Mesodermal cell (in vitro differentiated cells): ENCODE measurements around the gene EIF2B1.
A peak's percentile ranks its signal among the peaks of the same experiment; 100 is the strongest.
"Not testable (repeated sequence)": the region's sequence is repeated elsewhere in the genome, so short reads cannot be mapped to it uniquely, and the experiment has no call there.

Experiments
- H3K27ac ChIP-seq: 2 replicates; pipeline ENCODE4 v1.7.0; 2013; ENCODE audit warnings: mild to moderate bottlenecking, low read depth, low read length, moderate library complexity; ENCODE audit not compliant: severe bottlenecking
- H3K36me3 ChIP-seq: 2 replicates; pipeline ENCODE4 v1.7.1; 2013; ENCODE audit warnings: mild to moderate bottlenecking, low read length, moderate library complexity; ENCODE audit not compliant: control insufficient read depth, insufficient read depth
- H3K4me1 ChIP-seq: one replicate; pipeline ENCODE4 v1.7.1; 2013; ENCODE audit warnings: mild to moderate bottlenecking, low read length; ENCODE audit not compliant: insufficient read depth, control insufficient read depth, poor library complexity, severe bottlenecking
- H3K4me3 ChIP-seq: 2 replicates; pipeline ENCODE4 v1.7.0; 2013; ENCODE audit warnings: low read length, control low read depth, mild to moderate bottlenecking; ENCODE audit not compliant: insufficient read depth, poor library complexity, severe bottlenecking; ENCODE audit errors: extremely low read depth
- H3K9me3 ChIP-seq: 2 replicates; pipeline ENCODE4 v1.7.1; 2013; ENCODE audit warnings: mild to moderate bottlenecking, low read length, moderate library complexity; ENCODE audit not compliant: control insufficient read depth
- WGBS, 2 experiments: methylation state at CpG; one replicate each; pipeline ENCODE4 v1.1.5; 2013; ENCODE audit warnings: missing lambda C conversion rate in 2 of 2; ENCODE audit not compliant: insufficient coverage in 2 of 2; 5-methylcytosine and 5-hydroxymethylcytosine counted together

EIF2B1 gene

GRCh38 chr12:123597100-123597499 is 36.4 kb downstream of the EIF2B1 start:
- Histone ChIP-seq H3K9me3 (no peaks in the 10 kb centered on the region), H3K4me3 (no peak overlapping the region), H3K36me3 (peaks cover 64% of the 10 kb centered on the region), H3K27ac (no peak overlapping the region), H3K4me1 (peaks cover 1% of the 10 kb centered on the region)
- 93 to 100% methylated on average over 3 of the region's 3 CpGs for WGBS, 2 experiments

GRCh38 chr12:123595729-123596128 is 37.8 kb downstream of the EIF2B1 start:
- H3K36me3 ChIP-seq, result peaks cover 78% of the 10 kb centered on the region
- peaks cover 14% of the 10 kb centered on the region for H3K4me1 ChIP-seq
- H3K9me3 ChIP-seq, result no peaks in the 10 kb centered on the region
- H3K4me3 ChIP-seq, result no peak overlapping the region
- H3K27ac ChIP-seq, result no peak overlapping the region

- Histone ChIP-seq H3K9me3 (no peaks in the 10 kb centered on the region), H3K27ac (peak overlapping the region; percentile 29), H3K36me3 (peaks cover 95% of the 10 kb centered on the region), H3K4me1 (peaks cover 21% of the 10 kb centered on the region), H3K4me3 (no peak overlapping the region)
- 83 to 90% methylated on average over 7 to 8 of the region's 8 CpGs for WGBS, 2 experiments
These were observed 41.6 kb downstream of the EIF2B1 start for GRCh38 chr12:123591702-123592481.

- H3K4me3 ChIP-seq, result no peak overlapping the region
- H3K27ac ChIP-seq, result no peak overlapping the region
- peaks cover 5% of the 10 kb centered on the region for H3K36me3 ChIP-seq
- peaks cover 3% of the 10 kb centered on the region for H3K9me3 ChIP-seq
- WGBS, 2 experiments, result 100% methylated on average over 1 of the region's 4 CpGs; no CpG with 5 or more reads in 1 of the 2 experiments
- peaks cover 8% of the 10 kb centered on the region for H3K4me1 ChIP-seq
These were observed 52.7 kb downstream of the EIF2B1 start for GRCh38 chr12:123580772-123581171.

- not testable (repeated sequence) for H3K9me3 ChIP-seq, H3K4me1 ChIP-seq, H3K27ac ChIP-seq, H3K36me3 ChIP-seq, H3K4me3 ChIP-seq
- 100% methylated on average over 1 of the region's 4 CpGs; no CpG with 5 or more reads in 1 of the 2 experiments for WGBS, 2 experiments
These were observed 54.7 kb downstream of the EIF2B1 start for GRCh38 chr12:123578829-123579228.

- Histone ChIP-seq H3K36me3 (peaks cover 3% of the 10 kb centered on the region), H3K27ac (no peak overlapping the region), H3K9me3 (peaks cover 3% of the 10 kb centered on the region), H3K4me3 (no peak overlapping the region), H3K4me1 (peaks cover 8% of the 10 kb centered on the region)
- 100% methylated on average over 2 of the region's 3 CpGs; no CpG with 5 or more reads in 1 of the 2 experiments for WGBS, 2 experiments
These were observed 55.2 kb downstream of the EIF2B1 start for GRCh38 chr12:123578243-123578642.

- no peaks in the 10 kb centered on the region for H3K4me1 ChIP-seq
- WGBS, 2 experiments, result 100% methylated on average over 1 of the region's 1 CpG; no CpG with 5 or more reads in 1 of the 2 experiments
- no peak overlapping the region for H3K27ac ChIP-seq
- H3K36me3 ChIP-seq, result peaks cover 3% of the 10 kb centered on the region
- no peak overlapping the region for H3K4me3 ChIP-seq
- H3K9me3 ChIP-seq, result peaks cover 3% of the 10 kb centered on the region
These were observed 56.9 kb downstream of the EIF2B1 start for GRCh38 chr12:123576611-123577010.

- Histone ChIP-seq H3K36me3 (peaks cover 3% of the 10 kb centered on the region), H3K27ac (no peak overlapping the region), H3K4me1 (peaks cover 7% of the 10 kb centered on the region), H3K4me3 (no peak overlapping the region), H3K9me3 (peaks cover 3% of the 10 kb centered on the region)
- WGBS, 2 experiments, result 81 to 82% methylated on average over 3 to 4 of the region's 4 CpGs
These were observed 59.6 kb downstream of the EIF2B1 start for GRCh38 chr12:123573870-123574269.

GRCh38 chr12:123572391-123572790 is 61.1 kb downstream of the EIF2B1 start:
- peaks cover 3% of the 10 kb centered on the region for H3K9me3 ChIP-seq
- H3K27ac ChIP-seq, result no peak overlapping the region
- H3K4me3 ChIP-seq, result no peak overlapping the region
- WGBS, 2 experiments, result 100% methylated on average over 1 of the region's 2 CpGs
- H3K4me1 ChIP-seq, result peaks cover 7% of the 10 kb centered on the region
- peaks cover 3% of the 10 kb centered on the region for H3K36me3 ChIP-seq

GRCh38 chr12:123571343-123571813 is 62.1 kb downstream of the EIF2B1 start:
- peaks cover 7% of the 10 kb centered on the region for H3K4me1 ChIP-seq
- H3K9me3 ChIP-seq, result peaks cover 3% of the 10 kb centered on the region
- H3K4me3 ChIP-seq, result no peak overlapping the region
- H3K27ac ChIP-seq, result no peak overlapping the region
- 90 to 100% methylated on average over 1 to 2 of the region's 4 CpGs for WGBS, 2 experiments
- H3K36me3 ChIP-seq, result peaks cover 3% of the 10 kb centered on the region
